Measurements from ENCODE around the gene NDFIP1. TPM values are rescaled to one million over a fixed set of nuclear protein-coding genes. Genes with fewer than 3 reads are reported as not detected.

The NDFIP1 gene
- total and polyA plus RNA-seq, 2 of the 4 experiments (the other 2 are of a cell fraction), result 7.7 to 15.4 TPM

- Histone ChIP-seq H3K4ac (ENCODE audit: low read depth, low read length) (peak overlapping the region; percentile 96), H3K27me3 (ENCODE audit: control insufficient read depth, insufficient read depth, low read length) (no peaks in the 10 kb centered on the region), H3K56ac (ENCODE audit: extremely low read depth, insufficient read depth, low read length) (no peak overlapping the region), H3K4me2 (ENCODE audit: low read depth, low read length) (no peak overlapping the region), H2BK20ac (ENCODE audit: low read depth, low read length) (peak overlapping the region; percentile 83), H2AK9ac (replicated peaks; ENCODE audit: low read depth, low read length, poor library complexity) (no peak overlapping the region), H3K79me1 (ENCODE audit: low read depth in 1 of 2, low read length in 2 of 2) (no peaks in the 10 kb centered on the region), H2AFZ (replicated peaks; ENCODE audit: low read length, poor library complexity) (peak overlapping the region; percentile 59), H3K18ac (ENCODE audit: low read depth, low read length) (no peak overlapping the region), H3K4me3 (ENCODE audit: insufficient read depth, low read depth, low read length) (no peak overlapping the region), H2BK15ac (ENCODE audit: low read depth, low read length) (peak overlapping the region; percentile 97), H4K91ac (ENCODE audit: insufficient read depth, low read depth, low read length) (0 out of 2 replicates have a peak overlapping the region, but pooled peaks have one; percentile 41), H3K9me3 (ENCODE audit: control insufficient read depth, insufficient read depth, low read length) (no peaks in the 10 kb centered on the region), H4K20me1 (ENCODE audit: insufficient read depth, low read length) (no peaks in the 10 kb centered on the region), H4K8ac (ENCODE audit: low read depth in 2 of 2, low read length in 2 of 2) (peak overlapping the region; percentile 77 to 92; a peak in 3 of 4 replicates), H3K9me1 (ENCODE audit: insufficient read depth, low read length) (peaks cover 11% of the 10 kb centered on the region), H3K14ac (replicated peaks; ENCODE audit: low read depth, low read length) (peak overlapping the region; percentile 88), H2BK5ac (ENCODE audit: low read depth, low read length, poor library complexity, severe bottlenecking) (no peak overlapping the region), H3K27ac (ENCODE audit: insufficient read depth, low read length) (peak overlapping the region; percentile 30; the same call in 1 of the 2 replicates), H3K9ac (ENCODE audit: low read depth, low read length) (no peak overlapping the region), H3K36me3 (ENCODE audit: control insufficient read depth, insufficient read depth, low read length) (no peaks in the 10 kb centered on the region), H4K5ac (ENCODE audit: low read depth, low read length) (no peak overlapping the region), H2AK5ac (ENCODE audit: low read depth, low read length) (peak overlapping the region; percentile 91), H3K4me1 (ENCODE audit: control insufficient read depth, insufficient read depth, low read length) (peaks cover 5% of the 10 kb centered on the region), H2BK120ac (ENCODE audit: low read depth, low read length) (peak overlapping the region; percentile 93), H3K23ac (ENCODE audit: low read depth, low read length) (no peak overlapping the region)
- ATAC-seq (ENCODE audit: low read depth) (peak; percentile 66), DNase-seq (no peak)
- dilution Hi-C loops (cut with HindIII; ENCODE audit: low sequenced_read_pairs, unreplicated experiment) (no loop called here), in situ Hi-C loops (cut with MboI; ENCODE audit: low sequenced_read_pairs) (no loop called here), intact Hi-C loops (cut with micrococcal nuclease) (no loop called here)
- TF ChIP-seq MAZ (IDR thresholded peaks at IDR 0.05; ENCODE audit: borderline replicate concordance, low read depth, low read length), result no peak
- no peak for TF ChIP-seq SMC3 (IDR thresholded peaks at IDR 0.05; ENCODE audit: low read depth, low read length)
- TF ChIP-seq MXI1 (IDR thresholded peaks at IDR 0.05; ENCODE audit: borderline replicate concordance, low read depth, low read length), result no peak
- no peak for TF ChIP-seq NFE2L2 (IDR thresholded peaks at IDR 0.05; ENCODE audit: low read depth, low read length)
- TF ChIP-seq RCOR1 (IDR thresholded peaks at IDR 0.05; ENCODE audit: insufficient replicate concordance, low read length), result no peak
- TF ChIP-seq RFX5 (IDR thresholded peaks at IDR 0.05; ENCODE audit: low read depth, low read length), result no peak
- ChIA-PET POLR2A (ENCODE audit: unreplicated experiment) (no interaction called here), CTCF (no interaction called here)
- BruUV-seq (replicated peaks), result no TSS peak
- WGBS, 2 experiments (ENCODE audit: extremely low coverage in 2 of 2, insufficient read length in 1 of 2), result 45% methylated on average over 10 of the region's 15 CpGs; no CpG with 5 or more reads in 1 of the 2 experiments
Observed at GRCh38 chr5:142192286-142193113, 83.9 kb downstream of the NDFIP1 start.
